ENCODE measurements around the gene MCCC1.

GRCh38 chr3:183092256-183092655, 7.0 kb downstream of the MCCC1 start:
- TF ChIP-seq CTCF (IDR thresholded peaks at IDR 0.05) (no peak), POLR2A (IDR thresholded peaks at IDR 0.05) (no peak), EP300 (IDR thresholded peaks at IDR 0.05) (no peak), POLR2AphosphoS5 (IDR thresholded peaks at IDR 0.05) (no peak)

All from gastroesophageal sphincter (tissue), 3 donors.